GM15510 (cell line): ENCODE measurements around the gene CSF3R.

Experiments used
- POLR2A ChIP-seq: IDR thresholded peaks from 3 replicates; pipeline ENCODE4 v1.6.1; 2011; ENCODE audit warnings: borderline replicate concordance; ENCODE audit not compliant: insufficient read length; ENCODE audit errors: extremely low read depth

CSF3R gene

DNA sequence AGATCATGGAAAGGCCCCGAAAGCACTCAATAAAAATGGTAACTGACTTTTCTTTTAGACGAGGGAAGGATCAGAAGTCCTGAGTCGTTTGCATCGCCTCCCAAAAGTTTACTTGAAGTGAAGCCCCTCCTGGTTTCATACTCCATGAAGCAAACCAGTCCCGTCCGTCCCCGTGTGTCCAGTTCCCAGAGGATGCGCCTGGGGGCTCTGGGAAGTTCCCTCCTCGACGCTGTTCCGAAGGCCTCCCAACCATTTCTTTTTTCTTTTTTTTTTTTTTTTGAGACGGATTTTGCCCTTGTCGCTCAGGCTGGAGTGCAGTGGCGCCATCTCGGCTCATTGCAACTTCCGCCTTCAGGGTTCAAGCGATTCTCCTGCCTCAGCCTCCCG is 31.8 kb downstream of the CSF3R start:
- no peak for TF ChIP-seq POLR2A

DNA sequence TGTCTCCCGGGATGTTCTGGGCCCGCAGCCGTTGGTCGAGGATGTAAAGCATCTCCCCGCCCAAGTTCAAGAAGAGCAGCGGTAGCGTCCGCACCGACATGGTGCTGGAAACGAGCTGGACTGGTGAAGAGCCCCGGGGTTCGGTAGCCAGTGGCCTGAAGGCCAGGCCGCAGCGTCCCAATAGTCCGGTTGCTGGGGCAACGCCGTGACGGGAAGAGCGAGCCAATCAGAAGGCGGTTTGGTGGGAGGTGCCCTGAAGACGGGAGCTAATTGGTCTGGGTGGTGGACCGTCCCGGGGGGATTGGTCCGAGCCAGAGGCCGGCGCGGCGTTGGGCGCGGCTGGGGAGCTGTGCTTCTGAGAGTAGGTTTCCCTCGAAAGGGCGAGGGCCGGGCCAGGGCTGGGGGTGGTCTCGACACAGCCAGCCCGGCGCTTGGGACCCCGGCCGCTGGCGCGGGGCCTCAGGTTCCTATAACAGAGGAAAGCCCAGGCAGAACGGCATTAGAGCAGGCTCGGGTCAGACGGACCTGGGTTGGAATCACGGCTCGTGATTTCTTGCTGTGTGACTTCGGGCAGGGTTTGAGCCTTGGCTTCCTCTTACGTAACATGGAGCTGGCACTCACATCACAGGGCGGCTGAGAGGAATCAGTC is 32.3 kb downstream of the CSF3R start, which contains the start of gene OSCP1:
Gene OSCP1 (minus strand): TSS at position 182 of the 649 bp plus-strand sequence. CDS start 82 bp downstream, at position 100.
- TF ChIP-seq POLR2A = peak; percentile 89

DNA sequence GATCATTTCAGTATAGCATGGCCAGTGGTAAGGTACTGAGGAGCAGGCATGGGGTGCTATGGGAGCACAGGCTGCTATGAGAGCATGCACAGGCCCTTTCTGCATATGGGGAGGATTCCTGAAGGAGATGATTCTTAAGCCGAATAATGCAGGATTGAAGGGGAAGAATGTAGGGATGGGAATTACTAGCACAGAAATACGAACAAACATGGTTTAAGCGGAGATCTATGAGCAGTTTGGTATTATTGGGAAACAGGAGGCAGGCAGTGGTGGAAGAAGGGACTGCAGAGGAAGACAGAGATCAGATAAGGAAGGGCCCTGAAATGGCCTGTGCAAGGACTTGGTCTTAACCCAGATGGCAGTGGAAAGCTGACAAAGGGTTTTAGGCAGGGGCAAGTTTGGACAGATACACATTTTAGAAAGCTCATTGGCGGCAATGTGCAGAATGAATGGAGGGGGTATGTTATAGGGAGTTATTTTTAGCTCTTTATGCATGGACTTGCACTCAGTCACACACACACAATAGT is 34.1 kb downstream of the CSF3R start:
- TF ChIP-seq POLR2A = no peak

DNA sequence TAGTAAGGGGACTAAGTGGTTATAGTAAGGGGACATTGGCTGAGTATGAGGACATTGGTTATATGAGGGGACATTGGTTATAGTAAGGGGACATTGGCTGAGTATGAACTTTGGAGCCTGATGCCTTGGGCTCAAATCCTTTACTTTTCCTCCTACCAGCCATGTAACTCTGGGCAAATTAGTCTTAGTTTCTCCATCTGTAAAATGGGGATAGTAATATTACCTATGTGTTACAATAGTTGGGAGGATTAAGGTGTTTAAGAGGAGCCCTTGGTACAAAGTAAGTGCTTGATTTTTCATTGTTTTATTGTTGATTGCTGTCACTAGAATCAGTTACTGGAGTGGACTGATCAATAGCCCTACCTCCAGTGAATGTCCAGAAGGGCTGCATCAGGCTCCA is 35.3 kb downstream of the CSF3R start:
- no peak for TF ChIP-seq POLR2A

DNA sequence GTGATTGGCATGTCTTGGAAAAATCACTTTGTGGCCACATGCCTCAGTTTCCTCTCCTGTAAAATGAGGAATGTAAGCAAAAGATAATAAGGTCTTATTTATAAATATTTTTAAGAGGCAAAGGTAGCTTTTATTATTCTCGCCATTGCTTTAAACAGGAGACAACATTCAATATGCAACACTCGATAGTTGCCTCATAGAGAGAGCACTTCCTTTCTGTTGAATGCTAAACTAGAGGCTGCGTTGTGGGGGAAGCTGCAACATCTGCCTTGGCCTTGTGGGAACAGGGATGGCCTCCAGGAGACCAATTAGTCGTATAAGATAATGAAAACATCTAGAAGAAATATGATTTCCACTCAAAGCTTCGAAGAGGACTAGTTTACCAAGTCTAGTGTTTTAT is 36.0 kb downstream of the CSF3R start:
- no peak for TF ChIP-seq POLR2A

DNA sequence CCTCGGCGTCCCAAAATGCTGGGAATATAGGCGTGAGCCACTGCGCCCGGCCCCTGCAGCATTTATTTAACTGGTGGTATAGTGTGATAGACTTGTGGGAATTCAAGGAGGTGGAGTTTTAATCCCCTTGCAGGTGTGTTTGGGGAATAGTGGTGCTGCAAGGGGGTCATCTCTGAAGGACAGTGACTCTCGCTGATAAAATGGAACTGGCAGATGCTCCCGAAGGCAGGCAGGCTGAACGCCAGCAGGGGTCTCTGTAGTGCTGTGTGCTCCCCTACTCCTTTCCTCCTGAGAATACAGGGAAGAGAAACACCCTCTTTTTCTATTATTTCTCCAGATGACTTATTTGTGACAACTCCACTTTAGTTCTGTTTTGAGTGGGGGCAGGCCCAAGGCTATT is 36.4 kb downstream of the CSF3R start:
- no peak for TF ChIP-seq POLR2A

DNA sequence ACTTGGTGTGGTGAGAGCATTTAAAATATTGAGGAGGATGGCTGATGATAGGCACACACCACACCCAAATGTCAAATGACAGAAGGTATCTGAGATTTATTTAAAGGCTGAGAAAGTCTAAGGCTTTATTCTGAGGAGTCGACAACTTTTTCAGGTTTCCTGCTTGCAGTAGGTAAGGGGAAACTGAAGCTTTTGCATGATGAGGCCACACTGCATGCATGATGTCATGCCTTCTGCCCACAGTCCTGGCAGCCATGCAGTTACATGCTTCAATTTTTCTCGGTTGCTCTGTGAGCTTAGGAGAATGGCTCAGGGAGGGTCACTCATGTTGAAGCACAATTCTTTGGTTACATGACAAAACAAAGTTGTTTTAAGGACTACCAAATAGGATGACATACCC is 39.4 kb downstream of the CSF3R start:
- TF ChIP-seq POLR2A = no peak

DNA sequence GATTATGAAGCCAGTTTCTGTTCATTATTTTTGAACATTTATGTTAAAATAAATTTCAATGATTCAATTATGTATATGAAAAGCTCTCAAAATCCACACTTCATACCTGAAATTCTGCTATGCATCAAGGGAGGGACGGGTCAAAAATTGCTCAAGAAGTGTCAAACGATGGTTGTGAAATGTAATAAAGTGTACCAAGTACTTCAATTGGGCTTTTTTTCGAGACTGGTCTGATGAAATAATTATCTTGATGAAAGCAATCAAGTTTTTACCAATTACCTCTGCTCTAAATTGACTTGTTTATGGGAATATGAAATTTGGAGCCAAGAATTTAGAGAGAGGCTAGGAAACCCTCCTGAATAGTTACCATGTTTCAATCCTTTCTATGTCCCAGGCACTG is 40.4 kb downstream of the CSF3R start:
- no peak for TF ChIP-seq POLR2A

DNA sequence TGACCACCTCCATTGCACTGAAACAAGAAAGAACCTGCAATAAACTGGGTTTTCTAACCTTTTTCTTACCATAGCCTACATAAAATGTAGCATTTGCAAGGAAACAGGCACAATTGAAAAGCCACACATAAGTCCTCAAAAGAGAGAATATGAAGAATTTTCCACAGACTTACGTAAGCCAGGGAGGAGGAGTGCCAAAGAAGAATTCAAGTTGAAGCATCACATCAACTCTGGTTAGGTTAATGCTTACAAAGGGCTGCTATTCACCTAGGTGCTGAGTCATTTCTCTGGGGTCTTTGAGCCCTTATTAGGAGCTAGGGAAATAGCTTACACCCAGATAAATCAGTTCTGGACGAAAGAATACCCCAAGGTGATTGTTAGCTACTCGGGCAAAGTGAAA is 42.1 kb downstream of the CSF3R start:
- no peak for TF ChIP-seq POLR2A

DNA sequence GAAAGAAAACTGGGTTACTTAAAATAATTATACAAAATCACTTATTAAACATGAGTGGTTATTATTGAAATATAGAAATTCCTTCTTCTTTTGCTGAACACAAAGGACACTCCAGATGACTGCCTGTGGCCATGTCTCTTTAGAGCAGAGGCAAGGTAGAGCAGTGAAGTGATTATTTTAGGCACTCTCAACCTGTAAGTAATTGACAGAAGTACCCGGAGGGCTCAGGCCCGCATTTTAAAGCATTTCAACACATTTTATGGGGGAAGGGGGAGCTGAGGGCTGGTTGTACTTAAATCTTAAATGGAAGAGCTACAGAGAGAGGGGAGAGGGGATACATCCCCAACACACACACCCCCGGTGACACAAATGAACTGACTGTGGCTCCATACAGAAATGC is 42.7 kb downstream of the CSF3R start:
- TF ChIP-seq POLR2A = no peak

DNA sequence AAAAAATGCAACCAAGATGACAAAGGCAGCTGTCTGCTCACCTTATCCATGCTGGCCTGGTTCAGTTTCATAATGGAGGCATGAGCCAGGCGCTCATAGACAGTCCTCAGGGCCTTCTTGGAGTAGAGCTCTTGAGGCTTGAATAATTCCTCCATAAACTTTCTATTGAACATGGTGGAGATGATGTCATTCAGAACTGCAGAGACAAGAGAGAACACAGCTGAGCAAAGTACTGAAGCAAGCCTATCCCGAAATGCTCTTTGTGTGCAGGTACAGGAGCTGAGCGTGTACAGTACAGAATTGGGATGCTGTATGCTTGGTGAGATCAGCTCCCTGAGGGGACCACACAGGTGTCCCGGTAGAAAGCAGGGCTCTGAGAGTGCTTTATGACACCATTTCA is 44.0 kb downstream of the CSF3R start:
- no peak for TF ChIP-seq POLR2A

DNA sequence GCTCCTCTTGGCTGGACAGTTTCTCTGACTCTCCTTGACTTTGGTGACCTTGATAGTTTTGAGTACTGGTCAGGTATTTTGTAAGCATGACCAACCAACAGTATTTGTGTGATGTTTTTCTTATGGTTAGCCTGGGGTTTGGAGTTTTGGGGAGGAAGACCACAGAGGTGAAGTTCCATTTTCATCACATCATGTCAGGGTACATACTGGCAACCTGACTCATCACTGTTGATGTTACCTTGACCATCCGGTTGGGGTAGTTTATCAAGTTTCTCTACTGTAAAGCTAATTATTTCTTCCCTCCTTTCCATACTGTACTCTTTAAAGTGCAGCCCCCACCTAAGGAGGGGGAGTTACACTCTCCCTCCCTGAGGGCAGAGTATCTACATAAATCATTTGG is 45.9 kb downstream of the CSF3R start:
- no peak for TF ChIP-seq POLR2A

DNA sequence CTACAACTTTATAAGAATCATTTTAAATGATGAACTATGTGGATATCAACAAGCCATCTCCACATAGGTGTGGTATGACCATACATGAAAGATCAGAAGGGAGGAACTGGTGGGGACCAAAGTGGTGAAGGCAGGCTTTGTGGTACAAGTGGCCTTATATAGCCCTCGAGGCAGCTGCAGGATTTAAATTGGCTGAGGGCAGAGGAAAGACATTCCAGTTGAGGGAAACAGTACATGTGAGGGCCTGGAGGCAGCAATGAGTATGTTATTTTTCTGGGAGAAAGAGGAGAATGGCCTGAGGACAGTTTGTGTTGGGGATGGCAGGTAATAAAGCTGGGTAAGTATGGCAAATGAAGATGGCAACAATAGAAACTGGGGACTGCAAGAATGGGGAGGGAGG is 49.6 kb downstream of the CSF3R start:
- no peak for TF ChIP-seq POLR2A

DNA sequence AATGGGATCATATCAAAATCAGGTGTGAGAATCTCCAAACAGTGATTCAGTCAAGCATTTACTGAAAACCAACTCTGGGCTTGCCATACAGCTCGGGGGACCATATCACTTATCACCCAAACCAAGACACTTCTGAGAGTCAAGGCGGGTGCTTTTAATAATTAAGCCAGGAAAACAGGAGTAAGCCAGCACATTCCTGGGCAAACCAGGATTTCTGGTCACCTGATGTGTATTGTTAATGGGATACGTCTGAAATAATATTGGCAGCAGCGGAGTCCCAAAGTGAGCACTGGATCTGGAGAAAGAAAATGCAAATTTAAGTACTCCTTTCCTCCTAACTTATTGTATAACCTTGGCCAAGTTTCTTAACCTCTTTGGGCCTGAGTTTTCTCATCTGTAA is 50.1 kb downstream of the CSF3R start:
- no peak for TF ChIP-seq POLR2A

DNA sequence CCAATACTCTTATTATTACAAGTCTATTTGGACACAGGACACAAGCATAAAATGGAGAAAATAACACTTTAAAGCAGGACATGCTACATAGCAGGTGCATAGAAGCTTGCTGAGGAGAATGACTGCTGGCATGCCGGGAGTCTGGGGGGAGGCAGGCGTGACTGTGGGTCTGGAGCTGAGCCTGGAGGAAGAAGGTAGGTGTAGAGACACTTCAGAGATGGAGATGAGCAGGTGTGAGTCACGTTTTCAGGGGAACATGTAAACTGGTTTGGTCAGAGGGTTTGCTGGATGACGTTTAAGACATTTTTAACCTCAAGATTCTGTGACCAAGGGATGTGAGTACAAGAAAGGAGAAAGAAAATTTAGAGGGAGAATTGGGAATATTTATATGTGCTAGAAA is 56.9 kb downstream of the CSF3R start:
- no peak for TF ChIP-seq POLR2A

DNA sequence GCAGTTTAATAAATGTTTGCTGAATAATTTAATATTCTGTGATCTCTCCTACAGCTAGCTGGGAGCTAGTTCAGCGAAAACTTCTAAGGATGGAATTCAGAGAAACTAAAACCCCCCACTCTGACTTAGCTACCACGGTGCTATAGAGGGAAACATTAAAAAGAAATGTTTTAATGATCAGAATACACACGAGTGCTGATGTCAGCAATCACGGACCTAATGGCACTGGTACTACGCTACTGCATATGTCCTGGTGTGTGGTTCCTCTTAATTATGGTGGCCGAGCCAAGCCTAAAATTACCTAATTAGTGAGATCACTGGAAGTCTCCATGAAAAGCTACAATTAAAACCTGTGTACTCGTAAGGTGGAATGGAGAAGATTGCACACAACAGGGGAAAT is 61.1 kb downstream of the CSF3R start:
- no peak for TF ChIP-seq POLR2A
